ENCODE results near the gene NXPH3.

The NXPH3 gene

DNA sequence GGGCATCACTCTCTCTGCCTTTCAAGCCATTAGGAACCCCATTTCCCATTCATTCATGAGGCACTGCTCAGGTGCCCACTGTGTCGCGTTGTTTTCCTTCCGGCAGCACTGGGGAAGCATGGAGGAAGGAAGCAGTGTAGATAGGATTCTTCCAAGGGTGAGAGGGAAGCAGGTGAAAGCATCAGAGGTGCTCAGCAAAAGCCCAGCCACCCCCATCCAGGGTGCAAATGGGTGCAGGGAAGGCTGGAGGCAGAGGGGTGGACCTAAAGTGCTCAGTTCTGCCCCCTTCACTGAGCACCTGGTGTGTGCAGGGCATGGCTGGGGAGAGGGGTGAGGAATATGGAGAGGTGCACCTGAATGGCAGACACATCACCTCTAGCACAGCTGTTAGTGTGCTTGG, 3.4 kb upstream of the NXPH3 start:
- H3K79me2 ChIP-seq (ENCODE audit: insufficient read depth, low read length), result no peaks in the 10 kb centered on the region
- no peak overlapping the region for H2AFZ ChIP-seq (ENCODE audit: low read length)
- no peaks in the 10 kb centered on the region for H3K9me3 ChIP-seq (ENCODE audit: insufficient read depth, low read depth, low read length)
- H3K36me3 ChIP-seq (ENCODE audit: insufficient read depth, low read length), result no peaks in the 10 kb centered on the region
- H4K20me1 ChIP-seq (ENCODE audit: insufficient read depth, low read length, poor library complexity, severe bottlenecking), result no peaks in the 10 kb centered on the region
- no peaks in the 10 kb centered on the region for H3K9me2 ChIP-seq (replicated peaks; ENCODE audit: low read depth, low read length)
- no peak overlapping the region for H3K4me2 ChIP-seq (ENCODE audit: low read depth, low read length, poor library complexity, severe bottlenecking)
- no peak for TF ChIP-seq EZH2phosphoT487 (IDR thresholded peaks at IDR 0.05; ENCODE audit: borderline replicate concordance)
- TF ChIP-seq, protein P1, sequence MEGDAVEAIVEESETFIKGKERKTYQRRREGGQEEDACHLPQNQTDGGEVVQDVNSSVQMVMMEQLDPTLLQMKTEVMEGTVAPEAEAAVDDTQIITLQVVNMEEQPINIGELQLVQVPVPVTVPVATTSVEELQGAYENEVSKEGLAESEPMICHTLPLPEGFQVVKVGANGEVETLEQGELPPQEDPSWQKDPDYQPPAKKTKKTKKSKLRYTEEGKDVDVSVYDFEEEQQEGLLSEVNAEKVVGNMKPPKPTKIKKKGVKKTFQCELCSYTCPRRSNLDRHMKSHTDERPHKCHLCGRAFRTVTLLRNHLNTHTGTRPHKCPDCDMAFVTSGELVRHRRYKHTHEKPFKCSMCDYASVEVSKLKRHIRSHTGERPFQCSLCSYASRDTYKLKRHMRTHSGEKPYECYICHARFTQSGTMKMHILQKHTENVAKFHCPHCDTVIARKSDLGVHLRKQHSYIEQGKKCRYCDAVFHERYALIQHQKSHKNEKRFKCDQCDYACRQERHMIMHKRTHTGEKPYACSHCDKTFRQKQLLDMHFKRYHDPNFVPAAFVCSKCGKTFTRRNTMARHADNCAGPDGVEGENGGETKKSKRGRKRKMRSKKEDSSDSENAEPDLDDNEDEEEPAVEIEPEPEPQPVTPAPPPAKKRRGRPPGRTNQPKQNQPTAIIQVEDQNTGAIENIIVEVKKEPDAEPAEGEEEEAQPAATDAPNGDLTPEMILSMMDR (conservative IDR thresholded peaks at IDR 0.05; ENCODE audit: low read length), result no peak
- no peak overlapping the region for H3K9ac ChIP-seq (ENCODE audit: low read depth, low read length, poor library complexity, severe bottlenecking)
- H3F3A ChIP-seq (ENCODE audit: low read depth), result no peaks in the 10 kb centered on the region
- no peaks in the 10 kb centered on the region for H3K4me1 ChIP-seq (ENCODE audit: insufficient read depth, low read length, poor library complexity, severe bottlenecking)
- no peak overlapping the region for H3K4me3 ChIP-seq (ENCODE audit: low read length, poor library complexity, severe bottlenecking)
- H3K27me3 ChIP-seq (ENCODE audit: insufficient read depth, low read length, poor library complexity, severe bottlenecking), result no peaks in the 10 kb centered on the region

DNA sequence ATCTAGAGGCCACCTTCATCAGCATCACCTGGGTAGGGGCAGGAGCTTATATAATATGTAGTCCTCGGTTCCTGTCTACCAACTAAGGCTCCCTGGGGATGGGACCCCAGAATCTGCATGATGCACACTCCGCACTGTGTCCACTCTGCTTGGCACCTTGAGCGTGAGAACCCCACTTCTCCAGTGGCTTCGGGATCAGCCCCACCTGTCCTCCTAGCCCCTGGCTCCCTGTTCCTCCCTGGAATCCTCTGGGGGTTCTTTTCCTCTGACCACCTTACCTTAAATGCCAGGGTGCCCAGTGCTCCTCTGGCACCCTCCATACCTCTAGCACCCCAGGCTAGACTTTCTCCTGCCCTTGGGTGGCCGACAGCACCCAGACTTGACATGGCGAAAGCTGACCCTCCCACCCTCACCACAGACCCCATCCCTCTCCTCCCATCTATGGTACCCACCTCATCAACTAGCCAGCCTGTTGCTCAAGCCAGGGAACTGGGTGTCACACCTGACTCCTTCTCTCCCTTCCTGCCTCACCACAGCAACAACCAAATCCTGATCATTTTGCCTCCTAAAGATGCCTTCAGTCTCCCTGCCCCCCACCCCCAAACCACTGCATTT, 2.8 kb upstream of the NXPH3 start:
- H4K20me1 ChIP-seq (ENCODE audit: insufficient read depth, low read length, poor library complexity, severe bottlenecking), result no peaks in the 10 kb centered on the region
- H3K4me1 ChIP-seq (ENCODE audit: insufficient read depth, low read length, poor library complexity, severe bottlenecking), result no peaks in the 10 kb centered on the region
- no peak for TF ChIP-seq EZH2phosphoT487 (IDR thresholded peaks at IDR 0.05; ENCODE audit: borderline replicate concordance)
- TF ChIP-seq, protein P1 (conservative IDR thresholded peaks at IDR 0.05; ENCODE audit: low read length), result no peak
- H3K4me3 ChIP-seq (ENCODE audit: low read length, poor library complexity, severe bottlenecking), result no peak overlapping the region
- no peak overlapping the region for H2AFZ ChIP-seq (ENCODE audit: low read length)
- no peak overlapping the region for H3K4me2 ChIP-seq (ENCODE audit: low read depth, low read length, poor library complexity, severe bottlenecking)
- H3K79me2 ChIP-seq (ENCODE audit: insufficient read depth, low read length), result no peaks in the 10 kb centered on the region
- no peak overlapping the region for H3K9ac ChIP-seq (ENCODE audit: low read depth, low read length, poor library complexity, severe bottlenecking)
- no peaks in the 10 kb centered on the region for H3F3A ChIP-seq (ENCODE audit: low read depth)
- no peaks in the 10 kb centered on the region for H3K27me3 ChIP-seq (ENCODE audit: insufficient read depth, low read length, poor library complexity, severe bottlenecking)
- no peaks in the 10 kb centered on the region for H3K36me3 ChIP-seq (ENCODE audit: insufficient read depth, low read length)
- no peaks in the 10 kb centered on the region for H3K9me3 ChIP-seq (ENCODE audit: insufficient read depth, low read depth, low read length)
- H3K9me2 ChIP-seq (replicated peaks; ENCODE audit: low read depth, low read length), result no peaks in the 10 kb centered on the region

GRCh38 chr17:49573510-49574322, 2.0 kb upstream of the NXPH3 start:
- Histone ChIP-seq H3K4me2 (ENCODE audit: low read depth, low read length, poor library complexity, severe bottlenecking) (no peak overlapping the region), H3K27me3 (ENCODE audit: insufficient read depth, low read length, poor library complexity, severe bottlenecking) (no peaks in the 10 kb centered on the region)
- TF ChIP-seq EZH2phosphoT487 (IDR thresholded peaks at IDR 0.05; ENCODE audit: borderline replicate concordance), result no peak
- TF ChIP-seq, protein P1 (conservative IDR thresholded peaks at IDR 0.05; ENCODE audit: low read length), result no peak

More at GRCh38 chr17:49573510-49574322, 2.0 kb upstream of the NXPH3 start:
- Histone ChIP-seq H3K79me2 (ENCODE audit: insufficient read depth, low read length) (no peaks in the 10 kb centered on the region), H3K4me3 (ENCODE audit: low read length, poor library complexity, severe bottlenecking) (no peak overlapping the region), H3K9me2 (replicated peaks; ENCODE audit: low read depth, low read length) (no peaks in the 10 kb centered on the region), H3K9ac (ENCODE audit: low read depth, low read length, poor library complexity, severe bottlenecking) (no peak overlapping the region), H2AFZ (ENCODE audit: low read length) (no peak overlapping the region), H3K9me3 (ENCODE audit: insufficient read depth, low read depth, low read length) (no peaks in the 10 kb centered on the region), H3K36me3 (ENCODE audit: insufficient read depth, low read length) (no peaks in the 10 kb centered on the region), H3K4me1 (ENCODE audit: insufficient read depth, low read length, poor library complexity, severe bottlenecking) (no peaks in the 10 kb centered on the region), H3F3A (ENCODE audit: low read depth) (no peaks in the 10 kb centered on the region), H4K20me1 (ENCODE audit: insufficient read depth, low read length, poor library complexity, severe bottlenecking) (no peaks in the 10 kb centered on the region)

All from Loucy (cell line).